Measurements from ENCODE around the gene ZNF683.

ZNF683 gene

GRCh38 chr1:26368006-26368405 lies 4.5 kb downstream of the ZNF683 start:
- Histone ChIP-seq H3K27me3 (ENCODE audit: insufficient read depth, poor library complexity, severe bottlenecking) (peaks cover 4% of the 10 kb centered on the region), H3K27ac (replicated peaks) (no peak overlapping the region), H3K4me3 (replicated peaks; ENCODE audit: insufficient read depth, low read length) (no peak overlapping the region)
- DNase-seq (ENCODE audit: low read depth in 1 of 2, low spot score in 1 of 2) = no peak
- TF ChIP-seq CTCF (IDR thresholded peaks at IDR 0.05; ENCODE audit: insufficient read depth, low read length) = no peak
- TF ChIP-seq REST (IDR thresholded peaks at IDR 0.05; ENCODE audit: insufficient replicate concordance, low read depth) = no peak
- TF ChIP-seq SPI1 (IDR thresholded peaks at IDR 0.05; ENCODE audit: borderline replicate concordance, low read depth) = no peak
- no peak for TF ChIP-seq POLR2AphosphoS5 (IDR thresholded peaks at IDR 0.05; ENCODE audit: low read depth)

GRCh38 chr1:26367441-26367840 lies 5.1 kb downstream of the ZNF683 start:
- Histone ChIP-seq H3K4me3 (replicated peaks; ENCODE audit: insufficient read depth, low read length) (no peak overlapping the region), H3K27me3 (ENCODE audit: insufficient read depth, poor library complexity, severe bottlenecking) (peaks cover 4% of the 10 kb centered on the region), H3K27ac (replicated peaks) (no peak overlapping the region)
- no peak for TF ChIP-seq REST (IDR thresholded peaks at IDR 0.05; ENCODE audit: insufficient replicate concordance, low read depth)
- no peak for TF ChIP-seq CTCF (IDR thresholded peaks at IDR 0.05; ENCODE audit: insufficient read depth, low read length)
- TF ChIP-seq POLR2AphosphoS5 (IDR thresholded peaks at IDR 0.05; ENCODE audit: low read depth) = no peak
- TF ChIP-seq GABPA (IDR thresholded peaks at IDR 0.05; ENCODE audit: low read depth) = no peak
- no peak for TF ChIP-seq SPI1 (IDR thresholded peaks at IDR 0.05; ENCODE audit: borderline replicate concordance, low read depth)
- DNase-seq (ENCODE audit: low read depth in 1 of 2, low spot score in 1 of 2) = no peak

GRCh38 chr1:26364956-26365355 lies 7.6 kb downstream of the ZNF683 start:
- DNase-seq (ENCODE audit: low read depth in 1 of 2, low spot score in 1 of 2) = no peak
- peaks cover 16% of the 10 kb centered on the region for H3K27me3 ChIP-seq (ENCODE audit: insufficient read depth, poor library complexity, severe bottlenecking)
- no peak for TF ChIP-seq CTCF (IDR thresholded peaks at IDR 0.05; ENCODE audit: insufficient read depth, low read length)
- TF ChIP-seq POLR2AphosphoS5 (IDR thresholded peaks at IDR 0.05; ENCODE audit: low read depth) = no peak
- TF ChIP-seq REST (IDR thresholded peaks at IDR 0.05; ENCODE audit: insufficient replicate concordance, low read depth) = no peak
- TF ChIP-seq GABPA (IDR thresholded peaks at IDR 0.05; ENCODE audit: low read depth) = no peak
- no peak for TF ChIP-seq SPI1 (IDR thresholded peaks at IDR 0.05; ENCODE audit: borderline replicate concordance, low read depth)
- no peak overlapping the region for H3K4me3 ChIP-seq (replicated peaks; ENCODE audit: insufficient read depth, low read length)
- no peak overlapping the region for H3K27ac ChIP-seq (replicated peaks)
